Hematopoietic multipotent progenitor cell treated with erythropoietin and hydrocortisone succinate and interleukin-3 and kit ligand, for 15 days (in vitro differentiated cells): ENCODE data around the gene GOLGA8Q.
"Not testable (repeated sequence)": the region's sequence is repeated elsewhere in the genome, so short reads cannot be mapped to it uniquely, and the experiment has no call there.

Experiments used
- DNase-seq: peaks from one replicate; pipeline ENCODE4 v3.0.0-alpha.2; 2015; ENCODE audit warnings: low spot score

GOLGA8Q gene, protein sequence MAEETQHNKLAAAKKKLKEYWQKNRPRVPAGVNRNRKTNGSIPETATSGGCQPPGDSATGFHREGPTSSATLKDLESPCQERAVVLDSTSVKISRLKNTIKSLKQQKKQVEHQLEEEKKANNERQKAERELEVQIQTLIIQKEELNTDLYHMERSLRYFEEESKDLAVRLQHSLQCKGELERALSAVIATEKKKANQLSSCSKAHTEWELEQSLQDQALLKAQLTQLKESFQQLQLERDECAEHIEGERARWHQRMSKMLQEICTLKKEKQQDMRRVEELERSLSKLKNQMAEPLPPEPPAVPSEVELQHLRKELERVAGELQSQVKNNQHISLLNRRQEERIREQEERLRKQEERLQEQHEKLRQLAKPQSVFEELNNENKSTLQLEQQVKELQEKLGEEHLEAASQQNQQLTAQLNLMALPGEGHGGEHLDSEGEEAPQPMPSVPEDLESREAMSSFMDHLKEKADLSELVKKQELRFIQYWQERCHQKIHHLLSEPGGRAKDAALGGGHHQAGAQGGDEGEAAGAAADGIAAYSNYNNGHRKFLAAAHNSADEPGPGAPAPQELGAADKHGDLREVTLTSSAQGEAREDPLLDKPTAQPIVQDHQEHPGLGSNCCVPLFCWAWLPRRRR

DNA sequence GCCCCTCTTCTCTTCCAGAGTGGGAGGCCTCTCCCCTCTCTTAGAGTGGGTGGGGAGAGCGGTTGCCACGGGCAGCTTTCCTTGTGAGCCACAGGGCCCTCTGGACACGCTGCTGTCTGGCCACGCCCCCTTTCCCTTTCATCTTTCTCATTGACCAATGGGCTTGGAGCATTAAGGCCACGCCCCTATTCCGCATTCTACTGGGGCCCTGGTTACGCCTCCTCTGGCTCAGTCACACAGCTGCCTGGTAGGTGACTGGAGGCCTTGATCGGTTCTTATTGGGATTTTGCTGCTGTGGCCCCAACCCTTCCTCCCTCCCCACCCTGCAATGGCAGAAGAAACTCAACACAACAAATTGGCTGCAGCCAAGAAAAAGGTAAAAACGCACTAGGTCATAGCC is at the start of gene GOLGA8Q:
Gene GOLGA8Q (plus strand): TSS at position 301 of the 400 bp plus-strand sequence. CDS start 28 bp downstream, at position 329.
- not testable (repeated sequence) for DNase-seq

DNA sequence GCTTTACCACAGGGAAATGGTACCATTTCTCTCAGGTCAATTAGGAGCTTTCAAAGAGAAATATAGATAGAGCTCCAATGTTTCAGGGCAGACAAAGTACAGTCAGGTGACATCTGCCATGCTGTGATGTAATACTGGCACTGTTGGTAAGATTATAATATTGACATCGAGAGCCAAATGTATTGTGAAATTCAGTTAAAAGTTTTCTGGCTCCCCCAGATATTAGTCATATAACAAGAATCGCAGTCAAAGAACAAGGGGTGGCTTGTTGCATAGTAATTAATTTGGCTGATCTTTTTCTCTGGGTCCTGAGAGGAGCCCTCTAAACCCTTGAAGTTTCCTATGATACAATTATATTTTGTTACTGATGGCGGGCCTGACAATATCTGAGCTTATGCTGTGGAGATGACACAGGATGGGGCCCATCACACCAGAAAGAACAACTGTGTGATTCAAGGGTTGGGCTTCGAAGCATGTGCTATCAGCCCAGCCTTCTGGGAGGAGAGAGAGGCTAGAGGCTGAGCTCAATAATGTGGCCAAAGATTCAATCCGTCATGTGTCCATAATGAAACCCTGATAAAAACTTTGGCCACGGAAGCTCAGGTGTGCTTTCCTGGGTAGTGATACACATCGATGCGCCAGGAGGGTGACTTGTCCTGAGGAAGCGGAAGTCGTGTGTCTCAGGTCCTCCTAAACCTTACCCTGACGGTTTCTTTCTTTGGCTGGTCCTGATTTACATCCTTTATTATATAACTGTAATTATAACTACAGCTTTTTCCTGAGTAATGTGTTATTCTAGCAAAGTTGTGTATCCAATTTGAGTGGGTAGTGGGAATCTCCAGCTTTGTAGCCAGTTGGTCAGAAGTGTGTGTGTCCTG is 48.7 kb upstream of the GOLGA8Q start:
- not testable (repeated sequence) for DNase-seq

- not testable (repeated sequence) for DNase-seq
These were observed 47.5 kb upstream of the GOLGA8Q start for GRCh38 chr15:30504162-30504843.

- not testable (repeated sequence) for DNase-seq
These were observed 37.3 kb upstream of the GOLGA8Q start for GRCh38 chr15:30514545-30514944.

DNA sequence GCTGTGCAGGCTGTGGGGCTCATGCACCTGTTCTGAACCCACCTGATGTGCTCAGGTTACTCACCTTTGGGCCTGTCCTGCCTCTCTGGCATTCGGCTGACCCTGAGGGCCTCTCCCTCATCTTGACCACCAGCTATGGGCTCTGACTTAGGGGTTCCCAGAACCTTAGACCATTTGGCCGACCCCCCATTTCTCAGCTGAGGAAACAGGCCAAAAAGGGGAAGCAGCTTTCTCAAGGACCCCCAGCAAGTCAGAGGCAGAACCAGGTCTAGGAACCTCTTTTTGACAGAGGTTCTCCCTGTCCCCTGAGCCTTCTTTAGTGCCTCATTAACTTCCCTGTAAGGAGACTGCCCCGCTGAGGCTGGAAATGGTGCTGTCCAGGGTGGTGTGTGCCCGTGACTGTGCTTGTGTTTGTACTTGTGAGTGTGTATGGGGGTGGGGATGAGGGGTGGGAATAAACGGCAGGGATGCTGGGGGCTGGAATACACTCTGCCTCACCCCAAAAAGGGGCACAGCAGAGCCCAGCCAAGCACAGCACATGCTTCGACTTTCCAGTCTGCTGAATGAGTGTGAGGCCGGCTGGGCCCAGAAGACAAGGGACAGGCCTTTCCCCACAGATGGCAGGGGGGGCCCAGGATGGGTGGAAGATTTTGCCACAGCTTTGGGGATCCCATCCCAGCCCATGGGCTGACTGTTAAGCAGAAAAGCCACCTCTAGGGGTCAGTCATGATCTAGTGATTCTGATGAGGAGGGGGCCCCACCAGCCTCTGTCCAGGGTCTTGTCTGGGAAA is 28.2 kb upstream of the GOLGA8Q start:
- not testable (repeated sequence) for DNase-seq

DNA sequence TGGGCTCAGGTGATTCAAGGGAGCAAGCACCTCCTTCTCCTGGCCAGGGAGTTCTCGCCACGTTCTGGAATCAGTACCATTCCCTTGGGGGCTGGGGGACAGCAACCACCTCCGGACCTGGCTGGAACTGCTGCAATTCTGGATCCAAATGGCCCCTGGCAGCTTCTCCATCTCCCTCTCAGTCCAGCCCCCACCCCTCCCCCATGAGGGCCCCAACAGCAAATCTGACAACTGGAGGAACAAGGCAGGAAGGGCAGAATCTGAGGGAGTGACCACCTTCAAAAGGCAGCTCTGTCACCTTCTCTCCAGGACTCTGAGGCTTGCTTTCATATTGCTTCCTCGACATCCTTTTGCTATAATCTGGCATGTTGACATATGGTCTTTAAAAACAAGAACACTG is 25.9 kb upstream of the GOLGA8Q start:
- not testable (repeated sequence) for DNase-seq

DNA sequence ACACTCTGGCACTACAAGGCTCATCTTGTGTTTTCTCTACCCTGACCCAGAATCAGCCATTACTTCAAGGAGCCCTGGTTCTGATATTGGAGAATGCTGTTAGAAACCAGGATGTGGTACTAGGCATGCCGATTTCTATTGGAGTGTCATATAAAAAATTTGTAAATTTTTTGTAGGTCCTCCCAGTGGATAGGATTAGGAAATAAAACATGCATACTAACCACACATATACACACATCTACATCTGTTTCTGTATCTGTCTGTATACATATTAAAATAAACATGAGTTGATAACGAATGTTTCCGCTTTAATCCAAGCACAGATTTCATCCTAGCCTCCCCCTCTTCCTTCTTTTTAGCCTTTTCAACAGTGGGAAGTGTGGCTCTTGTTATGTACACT is 22.8 kb upstream of the GOLGA8Q start:
- DNase-seq, result not testable (repeated sequence)

- DNase-seq, result not testable (repeated sequence)
These were observed 15.1 kb downstream of the GOLGA8Q start for GRCh38 chr15:30566949-30567348.

GRCh38 chr15:30573012-30573491 is 21.2 kb downstream of the GOLGA8Q start:
- DNase-seq, result not testable (repeated sequence)

GRCh38 chr15:30579394-30579970 is 27.6 kb downstream of the GOLGA8Q start:
- DNase-seq, result not testable (repeated sequence)

GRCh38 chr15:30580716-30581115 is 28.9 kb downstream of the GOLGA8Q start:
- DNase-seq, result not testable (repeated sequence)

DNA sequence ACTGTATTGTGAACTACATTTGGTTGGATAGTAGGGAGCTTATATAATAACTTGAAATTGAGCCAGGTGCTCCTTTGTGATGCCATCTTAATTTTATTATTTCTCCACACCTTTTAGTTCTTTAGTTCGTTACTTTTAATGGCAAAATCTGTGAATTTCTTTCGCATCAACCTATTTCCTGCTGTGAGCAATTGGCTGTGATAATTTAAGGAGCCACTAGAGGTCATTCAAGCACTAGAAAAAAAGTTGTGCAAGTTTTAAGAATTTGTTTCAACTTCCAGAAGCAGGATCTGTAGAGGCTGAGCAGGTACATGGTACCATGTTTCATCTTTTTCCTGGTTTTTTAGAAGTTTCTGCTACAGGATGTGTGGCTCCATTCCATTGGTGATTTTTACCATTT is 47.1 kb downstream of the GOLGA8Q start:
- not testable (repeated sequence) for DNase-seq

DNA sequence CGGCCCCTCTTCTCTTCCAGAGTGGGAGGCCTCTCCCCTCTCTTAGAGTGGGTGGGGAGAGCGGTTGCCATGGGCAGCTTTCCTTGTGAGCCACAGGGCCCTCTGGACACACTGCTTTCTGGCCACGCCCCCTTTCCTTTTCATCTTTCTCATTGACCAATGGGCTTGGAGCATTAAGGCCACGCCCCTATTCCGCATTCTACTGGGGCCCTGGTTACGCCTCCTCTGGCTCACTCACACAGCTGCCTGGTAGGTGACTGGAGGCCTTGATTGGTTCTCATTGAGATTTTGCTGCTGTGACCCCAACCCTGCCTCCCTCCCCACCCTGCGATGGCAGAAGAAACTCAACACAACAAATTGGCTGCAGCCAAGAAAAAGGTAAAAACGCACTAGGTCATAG is 51.9 kb downstream of the GOLGA8Q start, which contains the start of gene GOLGA8H:
Gene GOLGA8H (plus strand): TSS at position 233 of the 400 bp plus-strand sequence. CDS start 98 bp downstream, at position 331.
- DNase-seq, result not testable (repeated sequence)
